ENCODE results near the gene PADI3. TPM values are rescaled to one million over a fixed set of nuclear protein-coding genes. Genes with fewer than 3 reads are reported as not detected.

PADI3 gene
- total and polyA plus RNA-seq, 7 donors, result 0.51 TPM; not detected in 6

GRCh38 chr1:17207540-17207939, 41.4 kb upstream of the PADI3 start:
- Histone ChIP-seq H3K4me1 (peaks cover 0 to 6% (median under 1%) of the 10 kb centered on the region in 4 donors), H3K4me3 (no peak overlapping the region), H3K27me3 (peaks cover 0 to 1% (median under 1%) of the 10 kb centered on the region in 3 donors), H3K27ac (no peak overlapping the region), H3K36me3 (no peaks in the 10 kb centered on the region), H3K9me3 (no peaks in the 10 kb centered on the region)
- no peak for DNase-seq
- WGBS, 2 donors, result 67 to 79% methylated on average over 5 of the region's 5 CpGs
- intact Hi-C loops (cut with DNase I), result no loop called here
- TF ChIP-seq POLR2A (IDR thresholded peaks at IDR 0.05) (no peak), EP300 (IDR thresholded peaks at IDR 0.05) (no peak), CTCF (IDR thresholded peaks at IDR 0.05) (no peak), POLR2AphosphoS5 (IDR thresholded peaks at IDR 0.05) (no peak)

DNA sequence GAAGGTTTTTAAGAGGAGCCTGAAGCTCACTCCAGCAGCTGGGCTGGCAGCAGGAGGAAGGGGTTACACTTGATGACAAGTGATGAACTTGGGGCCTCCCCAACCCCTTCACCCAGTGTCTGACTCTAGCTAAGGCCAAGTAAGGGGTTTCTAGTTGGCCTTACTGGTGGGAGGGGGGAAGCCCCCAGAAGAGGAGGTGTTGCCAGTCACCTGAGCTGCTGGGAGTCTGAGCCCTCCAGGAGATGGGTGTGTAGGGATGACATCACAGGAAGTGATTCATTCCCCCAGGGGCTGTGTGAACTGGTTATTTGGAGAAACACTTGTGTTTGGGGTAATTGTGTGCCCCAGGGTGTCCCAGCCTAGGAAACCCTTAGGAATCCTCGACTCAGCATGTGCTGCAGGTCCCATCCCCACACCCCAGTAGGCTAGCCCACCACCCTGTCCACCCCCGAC, 40.9 kb upstream of the PADI3 start:
- WGBS, 2 donors, result 42 to 62% methylated on average over 2 of the region's 2 CpGs
- TF ChIP-seq POLR2AphosphoS5 (IDR thresholded peaks at IDR 0.05), result no peak

GRCh38 chr1:17208546-17208945, 40.4 kb upstream of the PADI3 start:
- intact Hi-C loops (cut with DNase I), result no loop called here
- no peak for DNase-seq
- H3K27me3 ChIP-seq, result peaks cover 0 to 9% (median 4%) of the 10 kb centered on the region in 3 donors

More for the DNA sequence above, 40.9 kb upstream of the PADI3 start:
- no peak for DNase-seq
- peaks cover 0 to 10% (median 5%) of the 10 kb centered on the region in 4 donors for H3K4me1 ChIP-seq
- H3K36me3 ChIP-seq, result no peaks in the 10 kb centered on the region
- H3K27me3 ChIP-seq, result peaks cover 0 to 5% (median 4%) of the 10 kb centered on the region in 3 donors
- H3K9me3 ChIP-seq, result no peaks in the 10 kb centered on the region
- H3K27ac ChIP-seq, result no peak overlapping the region
- intact Hi-C loops (cut with DNase I), result no loop called here
- H3K4me3 ChIP-seq, result no peak overlapping the region

DNA sequence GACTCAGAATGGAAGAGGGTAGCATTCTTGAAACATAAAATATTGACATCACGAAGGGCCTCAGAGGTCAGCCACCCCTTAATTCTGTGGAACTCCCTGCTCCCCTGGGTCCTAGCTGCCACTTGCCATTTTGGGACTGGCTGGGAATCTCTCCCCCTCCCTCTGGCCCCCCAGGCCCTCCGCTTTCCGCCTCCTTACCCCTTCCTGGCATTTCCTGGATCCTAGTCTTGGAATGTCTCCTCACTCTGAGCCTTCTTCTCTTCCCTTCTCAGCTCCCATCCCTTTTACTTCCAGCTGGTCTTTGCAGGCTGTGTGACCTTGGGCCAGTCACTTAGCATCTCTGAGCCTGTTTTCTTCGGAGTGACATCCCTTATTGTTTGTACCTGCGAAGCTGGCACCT, 39.5 kb upstream of the PADI3 start:
- no peak overlapping the region for H3K4me3 ChIP-seq
- no peak overlapping the region for H3K27ac ChIP-seq
- TF ChIP-seq EP300 (IDR thresholded peaks at IDR 0.05) (no peak), POLR2A (IDR thresholded peaks at IDR 0.05) (no peak), CTCF (IDR thresholded peaks at IDR 0.05) (no peak), POLR2AphosphoS5 (IDR thresholded peaks at IDR 0.05) (no peak)
- 81 to 84% methylated on average over 5 of the region's 5 CpGs for WGBS, 2 donors
- intact Hi-C loops (cut with DNase I), result no loop called here
- peaks cover 5 to 16% (median 12%) of the 10 kb centered on the region in 3 donors for H3K27me3 ChIP-seq
- H3K36me3 ChIP-seq, result no peaks in the 10 kb centered on the region
- no peaks in the 10 kb centered on the region for H3K9me3 ChIP-seq
- DNase-seq, result no peak
- H3K4me1 ChIP-seq, result peaks cover 0 to 18% (median 9%) of the 10 kb centered on the region in 4 donors

More at GRCh38 chr1:17208546-17208945, 40.4 kb upstream of the PADI3 start:
- no peaks in the 10 kb centered on the region for H3K36me3 ChIP-seq
- no peaks in the 10 kb centered on the region for H3K9me3 ChIP-seq
- peaks cover 0 to 16% (median 9%) of the 10 kb centered on the region in 4 donors for H3K4me1 ChIP-seq
- no peak overlapping the region for H3K27ac ChIP-seq
- H3K4me3 ChIP-seq, result no peak overlapping the region
- 86 to 89% methylated on average over 3 of the region's 3 CpGs for WGBS, 2 donors
- TF ChIP-seq CTCF (IDR thresholded peaks at IDR 0.05) (no peak), EP300 (IDR thresholded peaks at IDR 0.05) (no peak), POLR2AphosphoS5 (IDR thresholded peaks at IDR 0.05) (no peak), POLR2A (IDR thresholded peaks at IDR 0.05) (no peak)

DNA sequence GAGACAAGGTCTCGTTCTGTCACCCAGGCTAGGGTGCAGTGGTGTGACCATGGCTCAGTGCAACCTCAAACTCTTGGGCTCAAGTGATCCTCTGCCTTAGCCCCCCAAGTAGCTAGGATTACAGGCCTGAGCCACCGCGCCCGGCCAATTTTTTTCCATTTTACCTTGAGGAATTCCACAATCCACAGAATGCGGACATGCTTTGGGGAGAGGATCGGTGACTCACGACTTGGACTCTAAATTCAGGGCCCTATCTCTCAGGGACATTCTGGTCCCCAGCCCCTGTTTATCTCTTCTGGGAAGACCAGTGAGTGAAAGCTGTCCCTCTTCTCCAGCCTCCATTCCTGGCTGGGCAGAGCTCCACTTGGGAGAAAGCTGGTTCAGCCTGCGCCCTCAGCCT, 38.7 kb upstream of the PADI3 start:
- 95% methylated on average over 8 of the region's 8 CpGs for WGBS, 2 donors
- H3K27me3 ChIP-seq, result peaks cover 10 to 20% (median 18%) of the 10 kb centered on the region in 3 donors

More for the DNA sequence above, 38.7 kb upstream of the PADI3 start:
- DNase-seq, result no peak
- H3K36me3 ChIP-seq, result no peaks in the 10 kb centered on the region
- no peak overlapping the region for H3K4me3 ChIP-seq
- intact Hi-C loops (cut with DNase I), result no loop called here
- H3K9me3 ChIP-seq, result no peaks in the 10 kb centered on the region
- TF ChIP-seq POLR2AphosphoS5 (IDR thresholded peaks at IDR 0.05), result no peak
- no peak for TF ChIP-seq POLR2A (IDR thresholded peaks at IDR 0.05)
- TF ChIP-seq CTCF (IDR thresholded peaks at IDR 0.05), result no peak
- no peak for TF ChIP-seq EP300 (IDR thresholded peaks at IDR 0.05)
- H3K27ac ChIP-seq, result no peak overlapping the region
- H3K4me1 ChIP-seq, result peaks cover 0 to 18% (median 9%) of the 10 kb centered on the region in 4 donors
